A673 (cell line): Measurements from ENCODE around the gene P2RX5. TPM values are rescaled to one million over a fixed set of nuclear protein-coding genes. Genes with fewer than 3 reads are reported as not detected.

ENCODE experiments used
- BruUV-seq: library from RNA; stranded (reverse); fragments of 400-500 nt; replicated peaks from 2 replicates; lab custom pipeline; 2021; lab: Mats Ljungman, UMichigan
- CTCF ChIA-PET: fragments of 300-600 bp; sonication (Branson Sonifier 250); formaldehyde crosslinking; loops from one replicate; lab custom pipeline; 2022; ENCODE audit warnings: antibody characterized with exemption; lab: Charles Lee
- POLR2A ChIA-PET: fragments of 300-600 bp; sonication (Branson Sonifier 250); formaldehyde crosslinking; loops from one replicate; lab custom pipeline; 2022; ENCODE audit warnings: antibody characterized with exemption; ENCODE audit not compliant: low non-redundant PET; lab: Charles Lee
- DNase-seq: peaks from one replicate; pipeline ENCODE4 v3.0.0-alpha.2; 2015; ENCODE audit warnings: low spot score
- H3K27ac ChIP-seq: fragments of 200-600 bp; sonication (generic); 2 replicates; pipeline ENCODE4 v1.5.1; 2016; ENCODE audit warnings: mixed run types, low read depth, mild to moderate bottlenecking, mixed read lengths, antibody characterized with exemption, low read length; ENCODE audit not compliant: poor library complexity, severe bottlenecking
- H3K27me3 ChIP-seq: fragments of 200-600 bp; sonication (generic); replicated peaks from 2 replicates; pipeline ENCODE4 v1.6.1; 2017; ENCODE audit warnings: mixed run types, low read depth, mild to moderate bottlenecking, mixed read lengths, antibody characterized with exemption, low read length; ENCODE audit not compliant: insufficient read depth, poor library complexity
- H3K36me3 ChIP-seq: fragments of 200-600 bp; sonication (generic); 2 replicates; pipeline ENCODE4 v1.6.1; 2016; ENCODE audit warnings: mixed run types, mild to moderate bottlenecking, mixed read lengths, antibody characterized with exemption, low read length; ENCODE audit not compliant: insufficient read depth, poor library complexity, severe bottlenecking
- H3K4me1 ChIP-seq: fragments of 200-600 bp; sonication (generic); 2 replicates; pipeline ENCODE4 v1.6.1; 2017; ENCODE audit warnings: mixed run types, mild to moderate bottlenecking, mixed read lengths, antibody characterized with exemption, low read length; ENCODE audit not compliant: insufficient read depth, poor library complexity, severe bottlenecking
- H3K4me3 ChIP-seq: fragments of 200-600 bp; sonication (generic); 2 replicates; pipeline ENCODE4 v1.5.1; 2016; ENCODE audit warnings: low read depth, mixed run types, mild to moderate bottlenecking, mixed read lengths, low read length; ENCODE audit not compliant: poor library complexity, severe bottlenecking
- H3K9me3 ChIP-seq: fragments of 200-600 bp; sonication (generic); 2 replicates; pipeline ENCODE4 v1.6.1; 2016; ENCODE audit warnings: mixed run types, low read depth, mild to moderate bottlenecking, mixed read lengths, antibody characterized with exemption, low read length; ENCODE audit not compliant: poor library complexity, severe bottlenecking
- EZH2 ChIP-seq: fragments of 200-600 bp; sonication (generic); IDR thresholded peaks from 2 replicates; pipeline ENCODE4 v1.6.1; 2017; ENCODE audit warnings: borderline replicate concordance, low read depth, mild to moderate bottlenecking, mixed read lengths, antibody characterized with exemption, low read length; ENCODE audit not compliant: poor library complexity, severe bottlenecking
- intact Hi-C: fragments of 100-400 bp; cut with micrococcal nuclease; formaldehyde crosslinking; loops from one replicate; pipeline ENCODE4 v1.10.0; 2022; ENCODE audit not compliant: unreplicated experiment
- total RNA-seq: library from RNA; stranded (reverse); gene quantifications from 2 replicates; pipeline ENCODE4 v1.2.3, GENCODE V29; 2021
- TF ChIP-seq, protein P1 (sequence below): fragments of 300-800, 200-600 bp; sonication (generic); conservative IDR thresholded peaks from 2 replicates; pipeline ENCODE4 v1.5.1; 2017; ENCODE audit warnings: low read depth, mild to moderate bottlenecking, antibody characterized with exemption, low read length, moderate library complexity, mixed read lengths

P2RX5 gene
- total RNA-seq, 1 experiment from 2014 or later: 0.45 TPM

DNA sequence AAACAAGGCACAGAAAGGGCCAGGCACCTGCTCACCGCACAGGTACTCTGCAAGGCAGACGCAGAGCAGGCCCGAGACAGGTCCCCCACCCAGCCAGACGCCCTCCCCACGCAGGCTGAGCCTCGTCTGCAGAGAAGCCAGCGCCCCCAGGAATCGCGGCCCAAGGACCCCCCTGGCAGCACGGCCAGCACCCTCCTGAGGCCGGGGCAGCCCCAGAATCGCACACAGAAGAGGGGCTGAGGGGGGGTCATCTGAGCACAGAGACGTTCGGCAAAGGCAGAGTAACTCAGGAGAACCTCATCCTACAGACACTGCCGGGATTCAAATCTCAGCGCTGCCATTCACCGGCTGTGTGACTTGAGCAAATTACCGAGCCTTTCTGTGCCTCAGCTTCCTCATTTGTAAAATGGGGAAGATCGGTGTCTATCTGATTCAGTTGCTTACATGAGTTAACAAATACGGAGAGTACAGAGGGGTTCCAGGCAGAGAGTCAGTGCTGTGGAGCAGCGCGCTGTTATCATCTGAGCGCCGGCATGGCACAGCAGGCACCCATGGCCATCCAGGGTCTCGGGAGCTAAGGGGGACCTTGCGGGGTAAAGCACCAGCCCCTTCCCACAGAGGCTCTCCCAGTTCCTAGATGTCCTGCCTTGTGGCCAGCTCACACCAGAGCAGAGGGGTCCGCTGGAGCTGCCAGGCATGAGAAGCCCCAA, 17.0 kb downstream of the P2RX5 start:
- no peak for DNase-seq
- no TSS peak for BruUV-seq
- no peak for TF ChIP-seq EZH2
- TF ChIP-seq, protein P1, sequence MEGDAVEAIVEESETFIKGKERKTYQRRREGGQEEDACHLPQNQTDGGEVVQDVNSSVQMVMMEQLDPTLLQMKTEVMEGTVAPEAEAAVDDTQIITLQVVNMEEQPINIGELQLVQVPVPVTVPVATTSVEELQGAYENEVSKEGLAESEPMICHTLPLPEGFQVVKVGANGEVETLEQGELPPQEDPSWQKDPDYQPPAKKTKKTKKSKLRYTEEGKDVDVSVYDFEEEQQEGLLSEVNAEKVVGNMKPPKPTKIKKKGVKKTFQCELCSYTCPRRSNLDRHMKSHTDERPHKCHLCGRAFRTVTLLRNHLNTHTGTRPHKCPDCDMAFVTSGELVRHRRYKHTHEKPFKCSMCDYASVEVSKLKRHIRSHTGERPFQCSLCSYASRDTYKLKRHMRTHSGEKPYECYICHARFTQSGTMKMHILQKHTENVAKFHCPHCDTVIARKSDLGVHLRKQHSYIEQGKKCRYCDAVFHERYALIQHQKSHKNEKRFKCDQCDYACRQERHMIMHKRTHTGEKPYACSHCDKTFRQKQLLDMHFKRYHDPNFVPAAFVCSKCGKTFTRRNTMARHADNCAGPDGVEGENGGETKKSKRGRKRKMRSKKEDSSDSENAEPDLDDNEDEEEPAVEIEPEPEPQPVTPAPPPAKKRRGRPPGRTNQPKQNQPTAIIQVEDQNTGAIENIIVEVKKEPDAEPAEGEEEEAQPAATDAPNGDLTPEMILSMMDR: no peak
- intact Hi-C loops: no loop called here
- H3K9me3 ChIP-seq: no peaks in the 10 kb centered on the region
- POLR2A ChIA-PET: no interaction called here
- CTCF ChIA-PET: no interaction called here
- H3K27ac ChIP-seq: no peak overlapping the region
- H3K4me1 ChIP-seq: no peaks in the 10 kb centered on the region
- no peak overlapping the region for H3K4me3 ChIP-seq
- no peaks in the 10 kb centered on the region for H3K36me3 ChIP-seq
- peaks cover 7% of the 10 kb centered on the region for H3K27me3 ChIP-seq

DNA sequence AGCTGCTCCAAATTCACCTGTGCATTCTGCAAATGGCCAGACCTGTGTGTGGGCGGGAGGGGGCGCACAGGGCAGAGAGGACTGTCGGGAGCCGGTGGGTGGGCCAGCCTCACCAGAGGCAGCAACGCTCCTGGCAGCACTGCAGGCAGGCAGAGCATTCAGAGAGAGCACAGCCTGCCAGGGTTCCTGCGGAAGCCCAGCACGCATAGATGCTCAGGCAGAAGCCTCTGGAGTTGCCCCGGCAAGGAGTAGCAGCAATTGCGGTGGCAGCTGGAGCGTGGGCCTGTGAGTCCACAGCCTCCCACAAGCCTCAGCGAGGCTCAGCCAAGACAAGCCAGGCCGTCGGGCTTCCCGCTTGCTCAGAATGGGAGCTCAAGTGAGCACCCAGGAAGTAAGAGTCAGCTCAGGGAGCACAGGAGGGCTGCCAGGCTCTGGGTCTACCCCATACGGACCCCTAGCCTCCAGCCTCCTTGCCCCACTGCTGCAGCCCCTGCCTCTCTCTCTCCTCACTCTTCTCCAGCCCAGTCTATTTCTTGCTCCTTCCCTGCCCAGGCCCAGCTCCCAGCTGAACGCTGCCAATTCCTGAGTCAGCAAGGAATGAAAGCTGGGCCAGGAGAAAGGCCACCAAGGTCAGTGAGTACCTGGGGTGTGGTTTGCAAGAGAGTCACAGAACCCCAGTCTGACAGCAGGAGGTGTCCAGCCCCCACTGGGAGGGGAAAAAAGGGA, 17.7 kb downstream of the P2RX5 start:
- Histone ChIP-seq H3K27ac (no peak overlapping the region), H3K4me1 (no peaks in the 10 kb centered on the region), H3K9me3 (no peaks in the 10 kb centered on the region), H3K27me3 (peaks cover 7% of the 10 kb centered on the region), H3K4me3 (no peak overlapping the region), H3K36me3 (no peaks in the 10 kb centered on the region)
- DNase-seq: no peak
- TF ChIP-seq, protein P1: no peak
- intact Hi-C loops: no loop called here
- ChIA-PET CTCF (no interaction called here), POLR2A (no interaction called here)
- BruUV-seq: no TSS peak

DNA sequence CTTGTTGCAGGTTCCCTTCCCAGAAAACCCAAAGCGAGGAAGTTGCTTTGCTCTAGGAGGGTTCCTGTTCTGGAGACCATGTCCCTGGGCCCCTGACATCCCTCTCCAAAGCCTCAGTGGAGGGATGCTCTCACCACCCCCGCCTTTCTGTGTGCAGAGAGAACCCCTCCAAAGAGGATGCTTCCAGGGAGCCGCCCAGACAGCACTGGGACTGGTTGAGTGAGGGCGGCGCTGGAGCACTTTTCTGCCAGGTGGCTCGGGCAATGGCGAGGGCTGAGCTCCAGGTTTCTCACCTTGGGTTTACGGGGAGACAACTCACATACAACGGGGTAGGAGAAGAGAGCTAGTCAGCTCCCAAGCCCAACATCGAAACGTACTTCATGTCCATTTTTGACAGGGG, 20.1 kb downstream of the P2RX5 start:
- no peak for DNase-seq

More for the DNA sequence above, 20.1 kb downstream of the P2RX5 start:
- Histone ChIP-seq H3K27me3 (peaks cover 7% of the 10 kb centered on the region), H3K9me3 (no peaks in the 10 kb centered on the region), H3K36me3 (no peaks in the 10 kb centered on the region), H3K27ac (no peak overlapping the region), H3K4me3 (no peak overlapping the region), H3K4me1 (no peaks in the 10 kb centered on the region)
- intact Hi-C loops: no loop called here
- TF ChIP-seq EZH2: no peak
- TF ChIP-seq, protein P1: no peak
- CTCF ChIA-PET: no interaction called here
- no TSS peak for BruUV-seq
- POLR2A ChIA-PET: no interaction called here
